GM18867 (cell line): Measurements from ENCODE around the gene PPP2R3A.

Experiments used
- ATAC-seq: cut with Tn5 transposase; IDR thresholded peaks from one replicate; pipeline ENCODE4 v1.9.1; 2021; ENCODE audit warnings: mild to moderate bottlenecking, moderate library complexity; ENCODE audit not compliant: unreplicated experiment

Gene PPP2R3A

DNA sequence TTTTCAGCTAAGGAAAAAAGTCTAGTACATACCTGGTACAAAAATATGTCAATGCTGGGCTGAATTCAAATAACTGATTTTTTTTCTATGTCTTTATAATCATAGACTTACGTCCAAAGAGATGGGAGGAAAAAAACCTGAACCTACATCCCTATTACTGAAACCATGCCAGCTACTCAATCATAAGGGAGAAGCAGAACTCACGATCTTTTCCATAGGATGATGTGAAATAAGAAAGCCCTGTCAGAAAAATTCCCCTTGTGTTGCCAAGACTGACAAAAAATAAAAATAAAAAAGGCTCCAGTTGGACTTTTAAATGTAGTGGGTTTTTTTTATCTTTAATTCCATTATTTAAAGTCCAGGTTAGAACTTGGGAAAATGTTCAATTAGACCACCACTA lies 227.3 kb downstream of the PPP2R3A start:
- ATAC-seq = no peak

DNA sequence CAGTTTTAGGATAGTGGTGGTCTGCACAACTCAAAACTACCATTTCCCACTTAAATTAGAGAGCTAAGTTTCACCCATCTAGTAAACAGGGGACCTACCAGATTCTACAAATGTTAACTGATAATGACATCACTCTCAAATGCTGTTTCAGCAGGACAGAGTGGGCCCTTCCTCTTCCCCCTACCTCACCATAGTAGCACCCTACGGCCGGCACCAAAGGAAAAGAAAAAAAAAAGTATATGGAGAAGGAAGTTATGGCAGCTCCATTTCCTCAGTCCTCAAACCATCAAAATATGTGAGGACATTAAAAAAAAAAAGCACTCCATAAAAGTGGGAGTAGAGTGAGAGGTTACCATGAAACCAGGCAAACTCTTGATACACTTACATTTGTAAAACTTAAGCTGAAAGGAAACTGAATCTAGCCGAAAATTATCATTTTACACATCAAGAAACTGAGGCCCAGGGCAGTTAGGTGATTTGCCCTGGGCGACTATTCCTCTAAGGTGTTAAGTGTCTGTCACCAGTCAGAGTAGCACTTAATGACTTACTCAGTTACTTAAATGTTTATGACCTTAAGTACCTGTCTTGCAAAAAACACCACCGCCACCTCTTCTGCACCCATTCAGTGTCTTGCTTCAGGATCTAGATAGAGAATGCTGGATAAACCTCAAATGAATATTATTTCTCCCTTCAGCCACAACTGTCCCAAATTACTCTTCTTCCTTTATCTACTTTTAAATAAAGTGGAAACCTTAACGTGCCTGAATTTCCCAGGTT lies 227.9 kb downstream of the PPP2R3A start:
- no peak for ATAC-seq

DNA sequence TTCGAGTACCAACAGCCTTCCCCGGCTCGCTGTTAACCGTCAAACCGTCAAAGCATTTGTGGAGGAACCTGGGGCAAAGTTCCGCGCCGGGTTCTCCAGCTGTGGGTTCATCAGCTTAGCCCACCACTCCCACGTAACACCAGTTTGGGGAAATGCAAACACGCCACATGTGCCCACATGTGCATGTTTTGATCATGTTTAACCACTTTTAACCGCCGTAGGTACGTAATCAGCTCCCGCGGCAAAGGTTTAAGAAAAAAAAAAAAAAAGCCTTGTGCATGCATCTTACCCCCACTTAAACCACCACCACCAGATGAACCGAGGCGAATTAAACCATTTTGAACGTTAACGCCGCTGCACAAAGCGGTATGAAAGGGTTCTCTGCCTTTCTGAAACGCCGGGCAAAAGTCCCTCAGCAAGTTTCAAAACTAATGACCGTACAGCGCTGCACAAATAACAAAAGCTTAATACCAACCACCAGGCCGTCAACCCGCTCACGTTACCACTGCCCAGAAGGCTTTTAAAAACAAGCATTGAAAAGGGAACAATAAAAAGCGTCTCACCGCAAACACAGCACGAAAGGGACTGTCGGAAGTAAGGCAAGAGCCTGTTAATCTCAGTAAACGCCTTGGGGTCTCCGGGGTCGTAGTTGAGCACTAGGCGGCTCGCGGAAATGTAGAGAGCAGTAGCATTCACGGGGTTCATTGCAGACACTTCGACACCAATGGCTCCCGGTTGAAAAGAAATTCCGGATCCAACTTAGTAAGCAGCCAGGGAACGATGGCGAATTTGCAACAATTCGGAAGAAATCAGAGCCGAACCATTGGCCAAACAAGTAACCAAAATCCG lies 229.1 kb downstream of the PPP2R3A start:
- ATAC-seq = no peak

DNA sequence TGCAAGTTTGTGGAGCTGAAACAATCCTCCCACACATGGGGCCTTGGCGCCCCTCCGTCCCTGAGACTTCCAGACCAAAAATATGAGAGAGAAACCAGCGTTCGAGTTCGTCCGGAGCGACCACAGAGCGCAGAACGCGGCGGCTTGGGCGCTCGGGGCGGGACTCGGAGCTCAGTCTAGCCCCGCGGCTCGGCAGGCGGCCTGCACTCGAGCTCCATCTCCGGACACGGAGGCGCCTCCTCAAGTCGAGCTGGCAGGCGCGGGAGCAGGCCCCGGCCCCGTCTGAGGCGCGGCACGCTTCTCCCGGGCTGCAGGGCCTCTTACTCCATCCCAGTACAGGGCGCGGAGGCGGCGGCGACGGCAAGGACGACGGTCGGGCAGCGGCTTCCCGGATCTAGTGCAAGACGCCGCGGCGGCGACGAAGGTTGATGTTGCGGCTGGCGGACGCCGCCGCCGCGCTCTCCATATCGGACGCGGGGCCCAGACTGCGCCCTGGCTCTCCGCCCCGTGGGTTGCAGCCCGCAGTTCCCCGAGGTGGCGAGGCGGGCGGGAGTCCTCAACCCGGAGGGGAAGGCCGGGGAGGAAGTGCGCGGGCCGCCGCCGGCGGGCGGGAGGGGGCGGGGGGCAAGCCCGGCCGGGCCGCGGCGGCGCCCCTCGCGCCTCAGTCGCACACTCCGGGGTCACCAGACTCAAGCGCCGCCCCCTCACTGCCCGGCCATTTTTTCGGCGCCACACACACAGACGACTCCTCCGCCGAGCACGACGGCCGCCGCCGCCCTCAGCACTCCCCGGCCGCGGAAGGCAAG lies 229.9 kb downstream of the PPP2R3A start:
- ATAC-seq = peak; percentile 39

DNA sequence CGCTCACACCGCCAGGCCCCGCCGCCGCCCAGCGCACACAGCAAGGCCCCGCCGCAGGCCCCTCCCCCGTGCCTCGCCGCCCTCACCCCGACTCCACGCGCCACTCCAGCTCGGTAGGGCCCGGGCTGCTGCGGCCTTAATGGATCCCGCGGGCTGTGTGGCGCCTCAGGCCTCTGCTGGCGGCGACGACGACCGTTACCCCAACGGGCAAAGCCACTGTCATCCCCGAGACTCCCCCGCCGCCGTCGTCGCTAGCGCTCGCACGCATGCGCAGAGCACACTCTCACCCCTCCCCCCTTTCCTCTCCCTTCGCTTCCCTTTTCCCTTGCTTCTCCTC lies 230.5 kb downstream of the PPP2R3A start, which contains the start of gene MSL2:
Gene MSL2 (minus strand): TSS at position 272 of the 337 bp plus-strand sequence. CDS start 1,222 bp downstream, outside the sequence.
- ATAC-seq = peak; percentile 33

DNA sequence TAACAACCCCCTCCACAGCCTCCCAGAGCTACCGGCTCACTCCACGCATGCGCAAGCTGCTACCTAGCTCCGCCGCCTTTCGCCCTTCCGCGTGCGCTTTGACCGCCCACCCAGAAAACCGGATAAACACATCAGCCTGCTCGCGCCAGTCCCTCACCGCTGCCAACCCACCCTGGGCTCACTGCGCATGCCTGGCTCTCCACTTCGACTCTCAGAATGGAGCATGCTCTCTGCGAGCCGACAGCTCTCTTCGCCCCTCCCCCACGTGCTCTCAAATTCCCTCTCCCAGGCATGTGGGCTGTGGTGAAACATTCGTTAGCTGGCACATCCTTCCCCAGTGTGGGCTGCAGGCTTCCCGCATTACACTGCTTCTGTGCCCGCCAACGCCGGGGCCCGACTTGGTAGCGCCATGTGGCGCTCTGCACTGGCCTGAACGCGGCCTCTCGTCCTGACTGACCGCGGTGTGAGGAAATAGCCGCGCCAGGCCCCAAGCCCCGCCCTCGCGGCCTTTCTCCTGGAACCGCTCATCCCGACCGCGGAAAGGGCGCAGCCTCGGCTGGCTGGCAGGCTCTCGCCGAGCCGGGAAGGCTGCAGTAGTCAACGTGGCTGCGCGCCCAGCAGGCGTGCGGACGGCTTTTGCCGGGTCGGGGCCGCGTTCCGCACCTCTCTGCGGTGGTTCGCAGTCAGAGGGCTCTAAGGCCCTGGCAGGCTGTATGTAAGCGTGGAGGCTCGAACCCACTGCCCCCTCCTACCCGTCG lies 231.1 kb downstream of the PPP2R3A start:
- peak; percentile 71 for ATAC-seq

DNA sequence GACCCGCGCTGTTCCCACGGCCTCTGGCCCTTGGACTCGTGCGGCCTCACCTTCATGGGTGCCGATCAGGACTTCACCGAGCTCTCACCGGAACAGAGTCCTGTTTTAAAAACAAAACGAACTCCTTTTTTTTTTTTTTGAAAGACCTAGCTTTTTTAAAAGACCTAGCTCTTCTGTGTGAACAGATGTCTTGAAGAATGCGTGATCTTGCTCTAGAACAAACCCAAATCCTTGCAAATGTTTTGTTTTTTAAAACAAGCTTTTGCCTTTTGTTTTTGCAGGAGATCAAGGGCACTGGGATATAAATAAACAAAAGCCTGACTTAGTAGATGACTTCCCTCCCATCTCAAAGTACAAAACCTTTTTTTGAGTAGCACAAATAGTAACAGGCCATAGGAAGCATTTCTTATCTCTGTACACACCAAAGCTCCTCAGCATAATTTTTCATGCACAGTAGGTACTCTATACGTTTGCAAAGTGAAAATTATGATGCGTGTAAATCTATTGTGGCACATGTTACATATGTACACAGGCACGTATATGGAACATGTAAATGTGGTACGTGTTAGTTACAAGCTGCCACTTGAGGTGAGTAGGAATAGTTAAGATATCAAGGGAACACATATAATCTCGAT lies 231.7 kb downstream of the PPP2R3A start:
- ATAC-seq = no peak
